Measurements from ENCODE around the gene CRB1. TPM values are rescaled to one million over a fixed set of nuclear protein-coding genes. Genes with fewer than 3 reads are reported as not detected.

CRB1 gene
- polyA plus RNA-seq, 3 donors = 2.4 to 2.6 (median 2.5) TPM

- DNase-seq (ENCODE audit: extremely low read depth in 1 of 11, low read depth in 9 of 11, low spot score in 4 of 11) = peak in 1 of 11 donors; percentile 2
Observed at GRCh38 chr1:197437601-197438000, 169.5 kb downstream of the CRB1 start.

GRCh38 chr1:197438010-197438790, 170.1 kb downstream of the CRB1 start:
- DNase-seq (ENCODE audit: extremely low read depth in 1 of 11, low read depth in 9 of 11, low spot score in 4 of 11) = peak in 7 of 11 donors; percentile 3 to 25 (median 7)

DNA sequence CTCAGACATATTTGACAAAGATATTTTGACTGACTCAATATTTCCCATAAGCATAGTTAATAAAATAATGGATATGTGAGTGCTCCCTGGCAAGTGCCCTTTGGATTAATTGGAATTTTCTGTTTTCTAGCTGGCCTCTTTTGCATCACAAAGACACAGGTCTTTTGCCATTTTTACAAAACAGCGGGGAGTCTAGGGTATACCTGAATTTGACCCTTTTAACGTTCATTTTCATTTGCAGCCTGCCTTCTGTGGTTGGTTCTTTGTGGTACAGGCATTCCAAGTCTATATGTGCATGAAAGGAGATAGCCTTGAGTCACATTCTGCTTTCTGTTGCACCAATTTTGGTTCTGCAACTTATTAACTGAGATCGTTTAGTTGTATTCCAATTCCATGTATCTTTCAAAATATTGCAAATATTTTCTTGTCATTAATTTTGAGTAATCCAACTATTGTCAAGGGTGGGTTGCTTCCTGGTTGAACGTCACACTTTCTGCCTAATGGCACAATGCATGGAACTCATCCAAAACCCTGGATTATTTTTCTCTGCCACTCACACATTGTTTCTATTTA, 171.7 kb downstream of the CRB1 start:
- no peak for DNase-seq (ENCODE audit: extremely low read depth in 1 of 11, low read depth in 9 of 11, low spot score in 4 of 11)

- no peak for DNase-seq (ENCODE audit: extremely low read depth in 1 of 11, low read depth in 9 of 11, low spot score in 4 of 11)
Observed at GRCh38 chr1:197440715-197441114, 172.7 kb downstream of the CRB1 start.

- DNase-seq (ENCODE audit: extremely low read depth in 1 of 11, low read depth in 9 of 11, low spot score in 4 of 11) = no peak
Observed at GRCh38 chr1:197441999-197442414, 174.0 kb downstream of the CRB1 start.

DNA sequence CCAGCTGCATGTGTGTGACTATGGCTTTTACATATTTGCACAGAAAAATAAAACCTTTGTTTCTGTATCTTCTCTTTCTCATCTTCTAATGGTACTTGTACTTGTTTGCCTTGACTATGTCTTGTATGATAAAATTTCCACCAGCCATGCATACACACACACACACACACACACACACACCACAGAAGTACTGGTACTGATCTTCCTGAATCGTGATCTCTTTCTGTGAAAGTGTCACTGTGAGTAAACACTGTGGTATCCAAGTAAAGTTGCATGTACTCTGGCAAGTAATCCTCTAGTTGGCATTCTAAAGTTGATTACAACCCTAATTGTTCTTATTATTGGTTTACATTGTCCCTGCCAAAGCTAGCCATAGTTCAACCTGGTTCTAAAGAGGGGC, 176.7 kb downstream of the CRB1 start:
- no peak for DNase-seq (ENCODE audit: extremely low read depth in 1 of 11, low read depth in 9 of 11, low spot score in 4 of 11)

- DNase-seq (ENCODE audit: extremely low read depth in 1 of 11, low read depth in 9 of 11, low spot score in 4 of 11) = no peak
Observed at GRCh38 chr1:197448121-197448779, 180.2 kb downstream of the CRB1 start.

DNA sequence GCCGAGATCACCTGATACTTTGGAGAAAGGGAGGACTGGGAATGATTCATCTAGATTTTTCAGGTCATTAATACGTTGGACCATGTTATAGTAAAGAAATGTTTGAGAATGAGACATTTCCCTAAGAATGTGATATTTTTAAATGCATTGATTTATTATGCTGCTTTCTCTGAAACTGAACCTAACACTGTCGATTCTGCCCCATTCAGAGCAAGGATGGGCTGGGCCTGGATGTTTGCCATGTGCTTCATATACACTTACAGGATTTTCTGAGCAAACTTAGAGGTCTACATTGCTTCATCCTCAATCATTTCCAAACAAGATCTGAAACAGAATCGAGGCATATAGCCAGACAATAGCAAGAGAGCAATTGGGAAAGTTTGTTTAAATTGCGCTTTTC, 183.3 kb downstream of the CRB1 start:
- DNase-seq (ENCODE audit: extremely low read depth in 1 of 11, low read depth in 9 of 11, low spot score in 4 of 11) = no peak

DNA sequence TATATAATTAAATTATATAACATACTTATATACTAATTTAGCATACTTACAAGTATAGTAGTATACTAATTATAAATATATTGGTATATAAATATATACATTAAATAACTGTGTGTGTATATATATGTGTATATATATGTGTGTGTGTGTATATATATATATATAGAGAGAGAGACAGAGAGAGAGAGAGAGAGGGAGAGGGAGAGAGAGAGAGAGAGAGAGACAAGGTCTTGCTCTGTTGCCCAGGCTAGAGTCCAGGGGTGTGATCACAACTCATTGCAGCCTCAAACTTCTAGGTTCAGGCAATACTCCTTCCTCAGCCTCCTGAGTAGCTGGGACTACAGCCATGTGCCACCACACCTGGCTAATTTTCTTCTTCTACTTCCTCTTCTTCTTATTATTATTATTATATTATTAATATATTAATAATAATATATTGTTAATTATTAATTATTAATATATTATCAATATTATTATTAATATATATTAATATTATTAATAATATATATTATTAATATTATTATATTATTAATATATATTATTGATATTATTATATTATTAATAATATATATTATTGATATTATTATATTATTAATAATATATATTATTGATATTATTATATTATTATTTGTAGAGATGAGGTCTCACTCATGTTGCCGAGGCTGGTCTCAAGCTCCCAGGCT, 185.5 kb downstream of the CRB1 start:
- DNase-seq (ENCODE audit: extremely low read depth in 1 of 11, low read depth in 9 of 11, low spot score in 4 of 11) = no peak

DNA sequence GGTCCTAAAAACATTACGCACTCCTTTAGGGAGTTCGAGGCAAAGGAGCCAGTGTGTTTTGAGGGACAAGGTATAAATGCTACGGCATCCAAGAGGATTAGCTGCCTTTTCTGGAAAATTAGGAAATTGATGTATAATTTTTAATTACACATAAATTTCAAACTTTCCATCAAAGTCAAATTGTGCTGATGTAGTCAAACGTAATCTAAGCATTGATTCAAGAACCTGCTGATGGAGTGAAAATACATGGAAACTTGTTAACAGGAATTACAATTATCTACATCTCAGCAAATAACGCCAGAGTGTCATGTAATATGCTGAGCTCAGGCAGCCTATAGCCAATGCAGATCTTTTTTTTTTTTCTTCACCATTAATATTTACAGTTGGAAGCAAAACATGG, 194.5 kb downstream of the CRB1 start:
- no peak for DNase-seq (ENCODE audit: extremely low read depth in 1 of 11, low read depth in 9 of 11, low spot score in 4 of 11)

DNA sequence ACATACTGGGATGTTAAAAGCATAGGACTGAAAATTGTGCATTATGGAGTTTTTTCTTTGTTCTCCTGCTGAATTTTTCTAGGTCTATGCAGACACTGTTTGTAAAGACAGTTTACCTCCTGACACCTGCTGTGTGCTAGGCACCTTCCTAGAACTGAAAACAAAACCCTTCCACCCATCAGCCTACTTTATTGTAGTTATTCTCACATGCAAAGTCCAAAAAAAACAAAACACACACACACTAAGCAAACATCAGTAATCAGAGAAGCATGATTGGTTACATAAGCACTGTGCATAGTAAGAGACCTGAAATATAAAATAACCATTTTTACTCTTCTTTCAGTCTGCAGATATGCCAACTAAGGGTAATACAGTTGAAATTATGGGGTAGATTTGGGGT, 195.1 kb downstream of the CRB1 start:
- DNase-seq (ENCODE audit: extremely low read depth in 1 of 11, low read depth in 9 of 11, low spot score in 4 of 11) = no peak

DNA sequence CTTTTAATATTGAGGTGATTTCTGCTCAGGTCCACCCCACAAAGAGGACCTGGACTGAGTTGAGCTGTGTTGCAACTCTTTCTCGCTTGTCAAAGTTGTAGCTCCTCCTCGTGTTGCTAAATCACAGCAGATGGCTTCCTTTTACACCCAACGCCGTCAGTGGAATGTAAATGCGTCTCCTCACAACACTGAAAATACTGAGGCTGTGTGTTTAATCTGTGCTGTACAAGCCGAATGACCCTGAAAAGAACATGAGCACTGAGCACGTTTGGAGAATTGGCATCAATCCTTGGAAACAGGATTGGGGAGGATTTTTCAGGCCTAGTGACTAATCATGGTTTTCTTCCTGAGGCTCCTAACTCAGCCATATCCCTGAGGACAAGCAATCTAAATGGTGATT, 196.0 kb downstream of the CRB1 start:
- DNase-seq (ENCODE audit: extremely low read depth in 1 of 11, low read depth in 9 of 11, low spot score in 4 of 11) = peak; percentile 20 to 59 (median 42)

GRCh38 chr1:197465528-197466327, 197.7 kb downstream of the CRB1 start:
- DNase-seq (ENCODE audit: extremely low read depth in 1 of 11, low read depth in 9 of 11, low spot score in 4 of 11) = no peak

GRCh38 chr1:197466813-197467212, 198.8 kb downstream of the CRB1 start:
- DNase-seq (ENCODE audit: extremely low read depth in 1 of 11, low read depth in 9 of 11, low spot score in 4 of 11) = no peak

DNA sequence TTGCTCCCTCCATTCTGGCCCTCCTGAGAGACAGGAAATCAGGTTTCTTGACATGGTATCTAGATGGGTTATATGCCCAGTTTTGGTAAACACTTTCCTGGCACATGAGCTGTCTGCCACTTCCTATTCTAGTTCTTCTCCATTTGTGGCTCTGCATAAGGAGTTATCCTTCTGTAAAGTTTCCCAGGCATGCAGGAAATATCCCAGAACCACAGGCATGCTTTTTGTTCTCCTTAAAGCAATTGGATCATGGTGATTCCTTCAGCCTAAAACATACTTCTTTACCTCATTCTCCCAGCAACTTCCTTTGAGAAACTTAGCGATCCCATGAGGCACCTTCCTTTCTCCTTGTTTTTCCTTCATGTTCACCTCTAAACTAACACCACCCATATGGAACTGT, 199.8 kb downstream of the CRB1 start:
- DNase-seq (ENCODE audit: extremely low read depth in 1 of 11, low read depth in 9 of 11, low spot score in 4 of 11) = no peak

DNA sequence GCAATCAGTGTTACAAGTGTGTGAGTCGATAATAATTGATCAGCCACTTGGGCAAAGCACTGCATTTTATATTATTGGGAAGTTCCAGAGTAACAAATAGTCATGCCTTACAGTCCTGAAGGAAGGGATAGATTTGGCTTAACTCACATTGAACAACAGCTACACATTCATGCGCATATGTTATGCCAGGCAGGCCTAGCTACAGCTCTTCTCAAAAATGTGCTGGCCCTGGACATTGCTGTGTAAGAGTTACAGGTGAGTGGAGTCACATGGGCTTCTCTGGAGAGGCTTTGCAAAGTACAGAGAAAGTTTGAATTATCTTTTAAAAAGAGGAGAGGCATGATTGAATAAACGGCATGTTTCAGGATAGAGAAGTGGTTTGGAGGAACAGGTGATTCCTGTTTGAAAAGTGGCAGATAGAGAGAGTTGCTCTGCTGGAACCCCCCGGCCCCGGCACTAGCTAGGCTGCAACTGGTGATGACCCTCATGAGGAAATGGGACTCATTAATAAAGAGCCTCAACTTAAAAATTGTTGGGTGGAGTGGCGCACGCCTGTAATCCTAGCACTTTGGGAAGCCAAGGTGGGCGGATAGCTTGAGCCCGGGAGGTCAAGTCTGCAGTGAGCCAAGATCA, 200.6 kb downstream of the CRB1 start:
- no peak for DNase-seq (ENCODE audit: extremely low read depth in 1 of 11, low read depth in 9 of 11, low spot score in 4 of 11)

- no peak for DNase-seq (ENCODE audit: extremely low read depth in 1 of 11, low read depth in 9 of 11, low spot score in 4 of 11)
Observed at GRCh38 chr1:197469620-197470210, 201.7 kb downstream of the CRB1 start.

- DNase-seq (ENCODE audit: extremely low read depth in 1 of 11, low read depth in 9 of 11, low spot score in 4 of 11) = no peak
Observed at GRCh38 chr1:197470330-197470729, 202.3 kb downstream of the CRB1 start.
